MM.1S (cell line): ENCODE data around the gene ZSCAN21.

ENCODE experiments used
- EZH2 ChIP-seq: fragments of 300-600 bp; sonication (generic); optimal IDR thresholded peaks from 2 replicates; pipeline ENCODE3; 2017; ENCODE audit warnings: low read depth, mild to moderate bottlenecking, antibody characterized with exemption, low read length, mixed read lengths
- EZH2phosphoT487 ChIP-seq: fragments of 300-600 bp; sonication (generic); IDR thresholded peaks from 2 replicates; pipeline ENCODE4 v1.6.1; 2018; ENCODE audit warnings: antibody characterized with exemption, low read length
- TF ChIP-seq, protein P1 (sequence below): fragments of 300-600 bp; sonication (generic); IDR thresholded peaks from 2 replicates; pipeline ENCODE4 v1.5.1; 2016; ENCODE audit warnings: antibody characterized with exemption, low read length, mixed read lengths

DNA sequence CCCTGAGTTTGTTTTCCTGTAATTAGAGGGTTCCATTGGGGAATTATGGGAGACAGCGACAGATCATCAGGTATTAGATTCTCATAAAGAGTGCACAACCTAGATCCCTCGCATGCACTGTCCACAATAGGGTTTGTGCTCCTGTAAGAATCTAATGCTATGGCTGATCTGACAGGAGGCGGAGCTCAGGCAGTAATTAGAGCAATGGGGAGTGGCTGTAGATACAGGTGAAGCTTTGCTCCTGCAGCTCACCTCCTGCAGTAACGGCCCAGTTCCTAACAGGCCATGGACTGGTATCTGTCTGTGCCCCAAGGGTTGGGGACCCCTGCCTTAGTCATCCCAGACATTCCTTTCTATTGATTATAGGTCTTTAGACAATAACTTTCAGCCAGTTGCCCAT is 894 bp upstream of the ZSCAN21 start:
- no peak for TF ChIP-seq EZH2phosphoT487
- no peak for TF ChIP-seq EZH2
- TF ChIP-seq, protein P1, sequence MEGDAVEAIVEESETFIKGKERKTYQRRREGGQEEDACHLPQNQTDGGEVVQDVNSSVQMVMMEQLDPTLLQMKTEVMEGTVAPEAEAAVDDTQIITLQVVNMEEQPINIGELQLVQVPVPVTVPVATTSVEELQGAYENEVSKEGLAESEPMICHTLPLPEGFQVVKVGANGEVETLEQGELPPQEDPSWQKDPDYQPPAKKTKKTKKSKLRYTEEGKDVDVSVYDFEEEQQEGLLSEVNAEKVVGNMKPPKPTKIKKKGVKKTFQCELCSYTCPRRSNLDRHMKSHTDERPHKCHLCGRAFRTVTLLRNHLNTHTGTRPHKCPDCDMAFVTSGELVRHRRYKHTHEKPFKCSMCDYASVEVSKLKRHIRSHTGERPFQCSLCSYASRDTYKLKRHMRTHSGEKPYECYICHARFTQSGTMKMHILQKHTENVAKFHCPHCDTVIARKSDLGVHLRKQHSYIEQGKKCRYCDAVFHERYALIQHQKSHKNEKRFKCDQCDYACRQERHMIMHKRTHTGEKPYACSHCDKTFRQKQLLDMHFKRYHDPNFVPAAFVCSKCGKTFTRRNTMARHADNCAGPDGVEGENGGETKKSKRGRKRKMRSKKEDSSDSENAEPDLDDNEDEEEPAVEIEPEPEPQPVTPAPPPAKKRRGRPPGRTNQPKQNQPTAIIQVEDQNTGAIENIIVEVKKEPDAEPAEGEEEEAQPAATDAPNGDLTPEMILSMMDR, result no peak
